Hepatocyte (in vitro differentiated cells): ENCODE measurements around the gene MEF2C.
A peak's percentile ranks its signal among the peaks of the same experiment; 100 is the strongest.

Source experiments
- CTCF ChIP-seq: fragments of 200-600 bp; sonication (generic); IDR thresholded peaks from 2 replicates; pipeline ENCODE4 v1.5.1; 2016; ENCODE audit warnings: antibody characterized with exemption, mild to moderate bottlenecking; ENCODE audit not compliant: poor library complexity
- EZH2 ChIP-seq: fragments of 200-600 bp; sonication (generic); IDR thresholded peaks from 2 replicates; pipeline ENCODE4 v1.6.1; 2016; ENCODE audit warnings: antibody characterized with exemption, mild to moderate bottlenecking, borderline replicate concordance
- EZH2phosphoT487 ChIP-seq: fragments of 200-600 bp; sonication (generic); IDR thresholded peaks from one replicate; pipeline ENCODE4 v1.6.1; 2018; ENCODE audit warnings: antibody characterized with exemption, mild to moderate bottlenecking, low read depth, moderate library complexity; ENCODE audit not compliant: unreplicated experiment, severe bottlenecking

- TF ChIP-seq CTCF, result peak; percentile 79
- TF ChIP-seq EZH2, result no peak
- no peak for TF ChIP-seq EZH2phosphoT487
Measured at GRCh38 chr5:88727705-88728313, 155.2 kb downstream of the MEF2C start.
